CD4-positive, alpha-beta T cell treated with Interleukin-4 for 1 hour (primary cell): Measurements from ENCODE around the gene WDR82.
"Not testable (repeated sequence)": the region's sequence is repeated elsewhere in the genome, so short reads cannot be mapped to it uniquely, and the experiment has no call there.

Experiments
- DNase-seq, 2 donors: peaks; one replicate each; pipeline ENCODE4 v3.0.0-alpha.2; 2020 to 2022

The WDR82 gene

DNA sequence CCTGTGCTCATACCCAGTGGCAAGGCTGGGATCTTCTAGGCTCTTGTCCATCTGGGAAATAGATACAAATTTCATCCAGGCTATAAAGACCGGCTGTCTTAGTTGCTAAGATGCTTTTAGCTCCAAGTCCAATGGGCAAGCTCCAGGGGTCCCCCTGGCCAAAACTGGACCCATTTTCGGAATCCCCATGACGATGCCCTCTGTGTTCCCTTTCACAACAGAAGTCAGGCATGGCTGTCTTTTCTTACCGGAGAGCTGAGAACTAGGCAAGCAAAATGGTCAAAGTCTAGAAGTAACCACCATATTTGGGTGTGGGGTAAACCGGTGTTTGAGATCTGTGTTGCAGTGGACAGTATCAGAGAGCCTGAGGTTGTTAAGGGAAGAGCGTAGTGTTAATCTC lies 10.2 kb upstream of the WDR82 start:
- DNase-seq: no peak

DNA sequence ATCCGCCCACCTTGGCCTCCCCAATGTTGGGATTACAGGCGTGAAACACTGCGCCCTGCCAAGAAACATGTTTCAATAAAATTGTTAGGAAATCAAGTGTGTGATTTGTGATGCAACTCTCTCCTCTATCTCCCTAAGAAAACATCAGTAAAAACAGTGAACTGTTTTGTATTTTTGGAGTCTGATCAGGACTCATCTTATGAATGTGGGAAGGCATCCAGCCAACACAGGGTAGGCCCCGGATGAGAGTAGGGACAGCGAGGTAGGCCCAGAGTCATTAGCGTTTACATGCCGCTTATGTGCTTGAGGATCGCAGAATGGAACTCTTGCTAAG lies 8.3 kb upstream of the WDR82 start:
- no peak for DNase-seq

- DNase-seq: not testable (repeated sequence)
Measured at GRCh38 chr3:52284051-52284450, 5.6 kb upstream of the WDR82 start.

DNA sequence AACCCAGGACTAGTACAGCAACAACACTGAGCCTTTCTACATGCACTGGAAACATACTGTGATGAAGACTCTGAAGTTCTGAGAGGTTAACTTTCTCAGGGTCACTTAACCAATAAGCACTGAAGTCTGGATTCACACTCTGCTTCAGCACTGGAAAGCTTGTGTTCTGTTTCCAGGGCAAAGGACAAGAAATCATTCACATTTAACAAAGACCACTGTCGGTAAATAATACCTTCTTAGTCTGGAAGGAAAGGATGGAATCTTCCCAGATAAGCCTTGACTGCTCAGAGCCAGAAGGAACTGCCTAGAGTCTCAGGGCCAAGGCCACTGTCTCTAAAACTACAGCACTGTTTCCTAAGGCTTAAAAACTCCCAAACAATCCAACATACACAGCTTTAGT lies 4.9 kb upstream of the WDR82 start:
- no peak for DNase-seq

DNA sequence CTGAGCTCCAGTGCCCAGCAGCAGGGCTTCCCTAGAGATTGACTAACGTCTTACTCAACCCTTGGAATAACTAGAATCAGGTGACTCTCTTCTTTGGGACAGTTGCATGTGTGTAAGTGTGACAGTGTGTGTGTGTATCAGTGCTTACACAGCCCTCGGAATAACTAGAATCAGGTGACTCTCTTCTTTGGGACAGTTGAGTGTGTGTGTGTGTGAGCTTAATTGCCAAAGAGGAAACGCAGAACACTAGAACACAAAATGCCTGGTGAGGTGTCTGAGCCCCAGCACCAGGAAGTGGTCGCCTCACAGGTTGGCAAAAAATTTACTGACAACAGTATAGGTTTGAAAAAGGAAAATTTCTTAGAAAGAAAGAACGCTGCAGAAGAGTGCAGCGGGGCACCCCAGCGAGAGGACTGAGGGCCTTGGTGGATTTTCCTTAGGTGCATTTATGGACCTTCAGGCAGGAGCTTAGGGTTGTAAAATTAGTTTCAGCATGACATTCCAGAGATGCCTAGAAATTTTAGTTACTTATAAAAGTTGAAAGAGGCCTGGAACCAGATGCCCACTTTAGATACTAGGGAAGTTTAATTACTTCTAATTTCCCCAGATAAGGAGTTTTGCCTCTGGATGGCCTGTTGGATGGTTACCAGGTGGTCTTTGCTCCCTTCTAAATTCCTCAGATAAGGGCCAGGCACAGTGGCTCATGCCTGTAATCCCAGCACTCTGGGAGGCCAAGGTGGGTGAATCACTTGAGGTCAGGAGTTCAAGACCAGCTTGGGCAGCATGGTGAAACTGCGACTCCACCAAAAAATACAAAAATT lies 3.7 kb upstream of the WDR82 start:
- DNase-seq: peak; percentile 51 to 71

GRCh38 chr3:52280050-52280461 lies 1.6 kb upstream of the WDR82 start:
- no peak for DNase-seq

- DNase-seq: peak in 1 of 2 donors; percentile 44
Measured at GRCh38 chr3:52279596-52279995, 1.1 kb upstream of the WDR82 start.

- DNase-seq: peak in 1 of 2 donors; percentile 67
Measured at GRCh38 chr3:52277972-52278509, 408 bp downstream of the WDR82 start.

DNA sequence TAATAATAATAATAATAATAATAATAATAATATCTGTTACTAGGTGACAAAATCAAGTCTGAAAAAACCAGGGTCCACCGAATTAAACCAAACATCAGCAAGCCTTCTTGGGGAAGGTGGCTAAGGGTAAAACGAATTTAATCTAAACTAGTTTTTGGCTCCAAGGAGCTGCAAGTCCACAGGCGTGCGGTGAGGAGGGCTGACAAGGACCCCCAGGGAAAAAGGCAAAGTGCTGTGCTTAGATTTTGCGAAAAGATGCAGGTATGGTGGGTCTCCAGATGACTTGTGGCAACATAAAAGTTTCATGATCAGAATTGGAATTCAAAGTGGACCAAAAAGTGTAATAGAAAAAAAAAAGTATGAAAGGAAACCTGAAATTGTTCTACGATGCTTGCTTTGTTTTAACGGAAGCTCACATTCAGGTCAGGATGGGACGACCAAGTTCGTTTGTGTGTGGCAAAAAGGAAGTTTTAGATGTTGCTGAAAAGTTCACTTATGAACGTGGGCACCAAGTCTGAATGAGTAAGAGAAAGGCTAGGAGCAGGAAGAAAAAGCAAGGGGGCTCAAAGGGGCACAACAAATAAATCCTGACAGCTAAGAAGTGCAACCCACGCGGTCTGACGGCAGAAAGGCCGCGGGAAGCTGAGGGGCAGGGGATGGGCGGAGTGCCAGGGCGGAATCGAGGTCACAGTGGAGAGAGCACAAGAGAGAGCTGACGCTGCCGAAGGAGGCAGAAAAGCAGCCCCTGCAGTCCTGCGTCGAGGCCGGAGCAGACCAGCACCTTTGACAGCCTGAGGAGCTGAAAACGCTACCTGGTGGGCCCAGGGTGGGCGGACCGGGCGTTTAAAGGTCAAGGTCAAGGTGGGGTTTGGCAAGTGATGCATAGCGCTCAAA lies 1.1 kb downstream of the WDR82 start:
- DNase-seq: peak; percentile 69 to 73

- not testable (repeated sequence) for DNase-seq
Measured at GRCh38 chr3:52274781-52275180, 3.7 kb downstream of the WDR82 start.

- peak in 1 of 2 donors; percentile 29 for DNase-seq
Measured at GRCh38 chr3:52272831-52273230, 5.6 kb downstream of the WDR82 start.

GRCh38 chr3:52272172-52272571 lies 6.3 kb downstream of the WDR82 start:
- DNase-seq: not testable (repeated sequence)

DNA sequence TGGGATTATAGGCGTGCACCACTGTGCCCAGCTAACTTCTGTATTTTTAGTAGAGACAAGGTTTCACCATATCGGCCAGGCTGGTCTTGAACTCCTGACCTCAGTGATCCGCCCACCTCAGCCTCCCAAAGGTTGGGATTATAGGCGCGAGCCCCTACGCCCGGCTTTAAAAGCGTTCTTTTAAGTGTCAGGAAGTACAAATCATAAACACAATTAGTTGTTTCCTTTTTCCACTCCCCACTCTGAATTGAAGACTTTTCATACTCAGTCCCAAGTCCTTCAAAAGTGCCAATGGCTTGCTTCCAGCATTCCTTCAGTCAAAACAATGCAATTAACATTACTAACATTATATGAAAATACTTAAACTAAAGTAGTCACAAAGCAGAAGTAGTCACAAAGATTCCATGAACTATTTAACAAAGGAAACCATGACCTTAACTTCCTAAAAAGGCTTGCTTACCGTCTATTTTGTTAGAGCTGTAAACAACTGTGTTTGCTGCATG lies 8.1 kb downstream of the WDR82 start:
- peak in 1 of 2 donors; percentile 25 for DNase-seq

- peak in 1 of 2 donors; percentile 26 for DNase-seq
Measured at GRCh38 chr3:52269776-52270175, 8.7 kb downstream of the WDR82 start.

DNA sequence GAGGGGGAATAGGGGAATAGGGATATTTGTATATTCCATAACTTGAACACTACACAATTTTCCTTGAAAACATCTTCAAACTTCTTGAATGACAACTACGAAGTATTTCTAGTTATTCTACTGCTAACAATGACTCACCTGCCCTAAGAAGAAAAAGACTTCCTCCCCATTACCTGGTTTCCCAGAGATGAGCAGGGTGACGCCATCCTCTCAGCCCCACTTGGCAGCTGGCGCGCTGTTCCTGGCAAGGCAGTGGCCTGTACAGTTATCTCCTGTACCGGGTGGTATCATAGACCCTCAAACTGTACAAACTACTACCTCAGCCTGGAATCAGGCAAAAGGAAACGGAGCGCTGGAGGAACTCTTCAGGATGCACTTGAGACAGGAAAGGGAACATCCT lies 10.4 kb downstream of the WDR82 start:
- DNase-seq: peak in 1 of 2 donors; percentile 41

DNA sequence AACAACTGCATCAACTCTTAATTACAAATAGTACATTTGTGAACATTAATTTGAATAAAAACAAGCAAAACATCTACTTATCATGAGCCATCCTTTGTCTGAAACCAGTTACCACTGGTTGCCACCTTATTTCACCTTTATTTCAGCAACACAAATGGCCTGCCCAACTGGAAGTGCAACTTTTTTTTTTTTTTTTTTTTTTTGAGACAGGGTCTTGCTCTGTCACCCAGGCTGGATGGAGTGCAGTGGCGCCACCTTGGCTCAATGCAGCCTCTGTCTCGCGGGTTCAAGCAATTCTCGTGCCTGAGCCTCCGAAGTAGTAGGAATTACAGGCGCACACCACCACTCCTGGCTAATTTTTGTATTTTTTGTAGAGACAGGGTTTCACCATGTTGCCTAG lies 13.1 kb downstream of the WDR82 start:
- no peak for DNase-seq

- DNase-seq: no peak
Measured at GRCh38 chr3:52262447-52262846, 16.0 kb downstream of the WDR82 start.

GRCh38 chr3:52259448-52259847 lies 19.0 kb downstream of the WDR82 start:
- no peak for DNase-seq

- DNase-seq: no peak
Measured at GRCh38 chr3:52259035-52259434, 19.4 kb downstream of the WDR82 start.

DNA sequence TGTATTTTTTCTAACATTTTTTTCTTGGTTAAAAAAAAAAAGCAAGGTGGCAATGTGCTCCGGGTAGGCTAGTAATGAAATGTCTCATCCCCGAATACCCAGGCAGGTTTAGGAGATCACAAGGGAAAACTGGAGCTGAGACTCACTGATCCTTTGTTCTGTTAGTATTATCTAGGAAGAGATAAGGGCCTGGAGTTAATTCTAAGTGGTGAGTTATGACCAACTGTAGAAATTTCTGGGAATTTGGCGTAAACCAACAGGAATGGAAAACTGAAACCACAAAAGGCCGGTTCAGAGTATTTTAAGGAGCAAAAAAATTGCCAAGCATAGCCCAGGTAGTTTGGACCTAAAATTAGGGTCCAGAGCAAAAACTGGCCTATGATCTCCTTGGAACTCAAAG lies 20.5 kb downstream of the WDR82 start:
- no peak for DNase-seq

GRCh38 chr3:52256622-52257021 lies 21.8 kb downstream of the WDR82 start:
- DNase-seq: no peak

DNA sequence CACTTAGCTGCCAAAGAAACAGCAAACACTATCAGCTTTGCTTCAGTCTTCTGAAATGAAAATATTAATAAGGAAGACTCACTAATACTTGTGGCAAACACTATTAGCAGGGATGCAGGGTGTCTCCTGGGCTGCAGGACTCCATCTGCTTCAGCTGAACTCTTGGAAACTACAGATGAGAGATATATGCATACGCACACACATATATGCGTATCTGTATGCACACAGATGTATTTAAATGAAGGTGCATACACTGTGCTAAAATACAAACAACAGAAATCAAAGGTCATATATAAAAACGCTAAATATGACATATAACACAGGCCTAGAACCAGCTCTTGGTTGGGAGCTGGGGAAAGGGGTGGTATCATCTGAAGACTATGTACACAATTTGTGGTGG lies 22.3 kb downstream of the WDR82 start:
- DNase-seq: no peak

- no peak for DNase-seq
Measured at GRCh38 chr3:52254608-52255007, 23.8 kb downstream of the WDR82 start.
